ENCODE results near the gene CDK17.

Gene CDK17

GRCh38 chr12:96233168-96233567 lies 167.1 kb downstream of the CDK17 start:
- TF ChIP-seq CTCF (IDR thresholded peaks at IDR 0.05; ENCODE audit: low read depth, low read length): no peak
- H3K4me3 ChIP-seq (replicated peaks in 1 of 2; ENCODE audit: low read depth in 2 of 2, low read length in 2 of 2): no peak overlapping the region

GRCh38 chr12:96230646-96231045 lies 169.6 kb downstream of the CDK17 start:
- no peak for TF ChIP-seq CTCF (IDR thresholded peaks at IDR 0.05; ENCODE audit: low read depth, low read length)
- H3K4me3 ChIP-seq (replicated peaks in 1 of 2; ENCODE audit: low read depth in 2 of 2, low read length in 2 of 2): no peak overlapping the region

More at GRCh38 chr12:96233168-96233567, 167.1 kb downstream of the CDK17 start:
- DNase-seq (ENCODE audit: low read depth in 2 of 2): peak in 1 of 2 donors; percentile 82

GRCh38 chr12:96228566-96229248 lies 171.5 kb downstream of the CDK17 start:
- TF ChIP-seq CTCF (IDR thresholded peaks at IDR 0.05; ENCODE audit: low read depth, low read length): no peak
- DNase-seq (ENCODE audit: low read depth in 2 of 2): no peak
- no peak overlapping the region for H3K4me3 ChIP-seq (replicated peaks in 1 of 2; ENCODE audit: low read depth in 2 of 2, low read length in 2 of 2)

More at GRCh38 chr12:96230646-96231045, 169.6 kb downstream of the CDK17 start:
- no peak for DNase-seq (ENCODE audit: low read depth in 2 of 2)

Data from cardiac fibroblast (primary cell).